OCI-LY7 (cell line): Measurements from ENCODE around the gene TRRAP.

ENCODE experiments used
- EZH2phosphoT487 ChIP-seq: fragments of 200-600 bp; sonication (generic); IDR thresholded peaks from 2 replicates; pipeline ENCODE4 v1.6.1; 2018; ENCODE audit warnings: low read depth, borderline replicate concordance, mild to moderate bottlenecking, mixed run types, antibody characterized with exemption, low read length, moderate library complexity, mixed read lengths
- TF ChIP-seq, protein P1 (sequence below): fragments of 200-600 bp; sonication (generic); conservative IDR thresholded peaks from 2 replicates; pipeline ENCODE4 v1.5.1; 2014; ENCODE audit warnings: mild to moderate bottlenecking, antibody characterized with exemption, low read length, moderate library complexity, mixed read lengths

DNA sequence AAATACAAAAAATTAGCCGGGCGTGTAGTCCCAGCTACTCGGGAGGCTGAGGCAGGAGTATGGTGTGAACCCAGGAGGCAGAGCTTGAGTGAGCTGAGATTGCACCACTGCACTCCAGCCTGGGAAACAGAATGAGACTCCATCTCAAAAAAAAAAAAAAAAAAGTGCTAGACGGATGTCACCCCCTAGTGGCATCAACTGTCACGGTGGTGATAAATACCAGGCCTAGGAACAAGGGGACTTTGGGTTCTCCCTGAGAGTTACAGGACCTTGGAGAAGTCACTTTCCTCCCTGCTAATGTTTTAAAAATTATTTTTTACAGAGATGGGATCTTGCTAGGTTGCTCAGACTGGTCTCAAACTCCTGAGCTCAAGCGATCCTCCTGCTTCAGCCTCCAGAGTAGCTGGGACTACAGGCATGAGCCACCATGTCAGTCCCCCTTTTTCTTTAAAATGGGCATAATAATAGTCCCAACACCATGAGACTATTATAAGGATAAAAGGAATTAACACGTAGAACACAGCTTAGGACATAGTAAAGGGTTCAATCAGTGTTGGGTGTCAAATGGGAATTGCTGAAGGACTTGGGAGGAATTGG lies 5.9 kb upstream of the TRRAP start:
- TF ChIP-seq, protein P1, sequence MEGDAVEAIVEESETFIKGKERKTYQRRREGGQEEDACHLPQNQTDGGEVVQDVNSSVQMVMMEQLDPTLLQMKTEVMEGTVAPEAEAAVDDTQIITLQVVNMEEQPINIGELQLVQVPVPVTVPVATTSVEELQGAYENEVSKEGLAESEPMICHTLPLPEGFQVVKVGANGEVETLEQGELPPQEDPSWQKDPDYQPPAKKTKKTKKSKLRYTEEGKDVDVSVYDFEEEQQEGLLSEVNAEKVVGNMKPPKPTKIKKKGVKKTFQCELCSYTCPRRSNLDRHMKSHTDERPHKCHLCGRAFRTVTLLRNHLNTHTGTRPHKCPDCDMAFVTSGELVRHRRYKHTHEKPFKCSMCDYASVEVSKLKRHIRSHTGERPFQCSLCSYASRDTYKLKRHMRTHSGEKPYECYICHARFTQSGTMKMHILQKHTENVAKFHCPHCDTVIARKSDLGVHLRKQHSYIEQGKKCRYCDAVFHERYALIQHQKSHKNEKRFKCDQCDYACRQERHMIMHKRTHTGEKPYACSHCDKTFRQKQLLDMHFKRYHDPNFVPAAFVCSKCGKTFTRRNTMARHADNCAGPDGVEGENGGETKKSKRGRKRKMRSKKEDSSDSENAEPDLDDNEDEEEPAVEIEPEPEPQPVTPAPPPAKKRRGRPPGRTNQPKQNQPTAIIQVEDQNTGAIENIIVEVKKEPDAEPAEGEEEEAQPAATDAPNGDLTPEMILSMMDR: peak; percentile 73
- no peak for TF ChIP-seq EZH2phosphoT487
